ENCODE results near the gene C13orf46.

Gene C13orf46

GRCh38 chr13:113933901-113934300 is 40.0 kb downstream of the C13orf46 start:
- H3K27me3 ChIP-seq (ENCODE audit: insufficient read depth, poor library complexity, severe bottlenecking) = peaks cover 34% of the 10 kb centered on the region
- DNase-seq (ENCODE audit: low read depth in 1 of 2, low spot score in 1 of 2) = no peak
- H3K4me3 ChIP-seq (replicated peaks; ENCODE audit: insufficient read depth, low read length) = no peak overlapping the region
- no peak overlapping the region for H3K27ac ChIP-seq (replicated peaks)
- no peak for TF ChIP-seq CTCF (IDR thresholded peaks at IDR 0.05; ENCODE audit: insufficient read depth, low read length)
- no peak for TF ChIP-seq SPI1 (IDR thresholded peaks at IDR 0.05; ENCODE audit: borderline replicate concordance, low read depth)
- no peak for TF ChIP-seq GABPA (IDR thresholded peaks at IDR 0.05; ENCODE audit: low read depth)
- TF ChIP-seq, protein P1, sequence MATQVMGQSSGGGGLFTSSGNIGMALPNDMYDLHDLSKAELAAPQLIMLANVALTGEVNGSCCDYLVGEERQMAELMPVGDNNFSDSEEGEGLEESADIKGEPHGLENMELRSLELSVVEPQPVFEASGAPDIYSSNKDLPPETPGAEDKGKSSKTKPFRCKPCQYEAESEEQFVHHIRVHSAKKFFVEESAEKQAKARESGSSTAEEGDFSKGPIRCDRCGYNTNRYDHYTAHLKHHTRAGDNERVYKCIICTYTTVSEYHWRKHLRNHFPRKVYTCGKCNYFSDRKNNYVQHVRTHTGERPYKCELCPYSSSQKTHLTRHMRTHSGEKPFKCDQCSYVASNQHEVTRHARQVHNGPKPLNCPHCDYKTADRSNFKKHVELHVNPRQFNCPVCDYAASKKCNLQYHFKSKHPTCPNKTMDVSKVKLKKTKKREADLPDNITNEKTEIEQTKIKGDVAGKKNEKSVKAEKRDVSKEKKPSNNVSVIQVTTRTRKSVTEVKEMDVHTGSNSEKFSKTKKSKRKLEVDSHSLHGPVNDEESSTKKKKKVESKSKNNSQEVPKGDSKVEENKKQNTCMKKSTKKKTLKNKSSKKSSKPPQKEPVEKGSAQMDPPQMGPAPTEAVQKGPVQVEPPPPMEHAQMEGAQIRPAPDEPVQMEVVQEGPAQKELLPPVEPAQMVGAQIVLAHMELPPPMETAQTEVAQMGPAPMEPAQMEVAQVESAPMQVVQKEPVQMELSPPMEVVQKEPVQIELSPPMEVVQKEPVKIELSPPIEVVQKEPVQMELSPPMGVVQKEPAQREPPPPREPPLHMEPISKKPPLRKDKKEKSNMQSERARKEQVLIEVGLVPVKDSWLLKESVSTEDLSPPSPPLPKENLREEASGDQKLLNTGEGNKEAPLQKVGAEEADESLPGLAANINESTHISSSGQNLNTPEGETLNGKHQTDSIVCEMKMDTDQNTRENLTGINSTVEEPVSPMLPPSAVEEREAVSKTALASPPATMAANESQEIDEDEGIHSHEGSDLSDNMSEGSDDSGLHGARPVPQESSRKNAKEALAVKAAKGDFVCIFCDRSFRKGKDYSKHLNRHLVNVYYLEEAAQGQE (IDR thresholded peaks at IDR 0.05; ENCODE audit: insufficient replicate concordance, low read depth) = no peak
- TF ChIP-seq POLR2AphosphoS5 (IDR thresholded peaks at IDR 0.05; ENCODE audit: low read depth) = no peak

DNA sequence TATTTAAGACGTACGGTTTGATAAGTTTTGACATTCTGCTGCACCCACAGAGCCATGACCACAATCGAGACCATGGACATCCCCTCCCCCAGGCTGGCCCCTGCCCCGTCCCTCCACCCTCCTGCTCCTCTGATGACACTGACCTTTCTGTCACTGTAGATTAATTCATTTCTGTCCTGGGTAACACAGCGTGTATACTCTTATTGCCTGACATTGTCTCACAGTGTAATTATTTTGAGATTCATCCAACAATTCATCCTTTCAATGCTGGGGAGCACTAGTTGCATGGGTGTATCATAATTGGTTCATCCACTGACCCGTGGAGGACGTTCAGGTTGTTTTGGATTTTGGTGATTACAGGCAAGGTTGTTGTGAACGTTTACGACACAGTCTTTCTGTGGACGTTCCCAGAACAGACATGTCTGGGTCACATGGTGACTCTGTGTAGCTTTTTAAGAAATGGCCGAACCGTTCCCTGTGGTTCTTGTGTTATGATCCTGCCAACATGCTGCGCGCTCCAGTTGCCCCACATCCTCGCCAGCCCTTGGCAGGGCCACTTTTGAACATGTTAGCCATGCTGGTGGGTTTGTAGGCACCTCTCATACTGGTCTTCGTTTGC is 41.9 kb downstream of the C13orf46 start:
- H3K27ac ChIP-seq (replicated peaks) = no peak overlapping the region
- TF ChIP-seq SPI1 (IDR thresholded peaks at IDR 0.05; ENCODE audit: borderline replicate concordance, low read depth) = no peak
- TF ChIP-seq, protein P1 (IDR thresholded peaks at IDR 0.05; ENCODE audit: insufficient replicate concordance, low read depth) = no peak
- no peak for TF ChIP-seq GABPA (IDR thresholded peaks at IDR 0.05; ENCODE audit: low read depth)
- TF ChIP-seq CTCF (IDR thresholded peaks at IDR 0.05; ENCODE audit: insufficient read depth, low read length) = no peak
- no peak for TF ChIP-seq POLR2AphosphoS5 (IDR thresholded peaks at IDR 0.05; ENCODE audit: low read depth)
- DNase-seq (ENCODE audit: low read depth in 1 of 2, low spot score in 1 of 2) = no peak
- H3K4me3 ChIP-seq (replicated peaks; ENCODE audit: insufficient read depth, low read length) = no peak overlapping the region
- H3K27me3 ChIP-seq (ENCODE audit: insufficient read depth, poor library complexity, severe bottlenecking) = peaks cover 15% of the 10 kb centered on the region

GRCh38 chr13:113930671-113931637 is 42.9 kb downstream of the C13orf46 start:
- Histone ChIP-seq H3K4me3 (replicated peaks; ENCODE audit: insufficient read depth, low read length) (no peak overlapping the region), H3K27me3 (ENCODE audit: insufficient read depth, poor library complexity, severe bottlenecking) (peaks cover 12% of the 10 kb centered on the region), H3K27ac (replicated peaks) (no peak overlapping the region)
- DNase-seq (ENCODE audit: low read depth in 1 of 2, low spot score in 1 of 2) = peak; percentile 29 to 82
- TF ChIP-seq POLR2AphosphoS5 (IDR thresholded peaks at IDR 0.05; ENCODE audit: low read depth) = peak; percentile 77
- no peak for TF ChIP-seq CTCF (IDR thresholded peaks at IDR 0.05; ENCODE audit: insufficient read depth, low read length)
- TF ChIP-seq GABPA (IDR thresholded peaks at IDR 0.05; ENCODE audit: low read depth) = no peak
- peak; percentile 10; the same call in 1 of the 2 replicates for TF ChIP-seq SPI1 (IDR thresholded peaks at IDR 0.05; ENCODE audit: borderline replicate concordance, low read depth)
- TF ChIP-seq, protein P1 (IDR thresholded peaks at IDR 0.05; ENCODE audit: insufficient replicate concordance, low read depth) = no peak

Data from HL-60 (cell line).